GM18873 (cell line): ENCODE data around the gene C1orf87.

Source experiments
- ATAC-seq: cut with Tn5 transposase; IDR thresholded peaks from one replicate; pipeline ENCODE4 v1.9.1; 2021; ENCODE audit warnings: mild to moderate bottlenecking, moderate library complexity, moderate number of reproducible peaks; ENCODE audit not compliant: unreplicated experiment, low FRiP score

C1orf87 gene

GRCh38 chr1:60065199-60065598 is 8.4 kb downstream of the C1orf87 start:
- ATAC-seq, result no peak

GRCh38 chr1:60063561-60063960 is 10.0 kb downstream of the C1orf87 start:
- ATAC-seq, result no peak

- ATAC-seq, result no peak
Measured at GRCh38 chr1:60059468-60059867, 14.1 kb downstream of the C1orf87 start.

- no peak for ATAC-seq
Measured at GRCh38 chr1:60055336-60055735, 18.2 kb downstream of the C1orf87 start.

GRCh38 chr1:60054374-60054773 is 19.2 kb downstream of the C1orf87 start:
- ATAC-seq, result no peak

GRCh38 chr1:60052601-60053000 is 21.0 kb downstream of the C1orf87 start:
- no peak for ATAC-seq

- ATAC-seq, result no peak
Measured at GRCh38 chr1:60051191-60051590, 22.4 kb downstream of the C1orf87 start.

- ATAC-seq, result no peak
Measured at GRCh38 chr1:60049188-60049587, 24.4 kb downstream of the C1orf87 start.

- no peak for ATAC-seq
Measured at GRCh38 chr1:60044881-60045280, 28.7 kb downstream of the C1orf87 start.

- ATAC-seq, result no peak
Measured at GRCh38 chr1:60041783-60042182, 31.8 kb downstream of the C1orf87 start.

- no peak for ATAC-seq
Measured at GRCh38 chr1:60037669-60038068, 35.9 kb downstream of the C1orf87 start.

- no peak for ATAC-seq
Measured at GRCh38 chr1:60036856-60037460, 36.6 kb downstream of the C1orf87 start.

- ATAC-seq, result no peak
Measured at GRCh38 chr1:60035921-60036320, 37.6 kb downstream of the C1orf87 start.

GRCh38 chr1:60034999-60035398 is 38.6 kb downstream of the C1orf87 start:
- no peak for ATAC-seq

GRCh38 chr1:60033066-60033465 is 40.5 kb downstream of the C1orf87 start:
- no peak for ATAC-seq

GRCh38 chr1:60031146-60031545 is 42.4 kb downstream of the C1orf87 start:
- ATAC-seq, result no peak

- ATAC-seq, result no peak
Measured at GRCh38 chr1:60025552-60025951, 48.0 kb downstream of the C1orf87 start.

- ATAC-seq, result no peak
Measured at GRCh38 chr1:60017508-60018205, 55.9 kb downstream of the C1orf87 start.

GRCh38 chr1:60010690-60011089 is 62.9 kb downstream of the C1orf87 start:
- ATAC-seq, result no peak

- no peak for ATAC-seq
Measured at GRCh38 chr1:60008500-60008899, 65.1 kb downstream of the C1orf87 start.

GRCh38 chr1:60000625-60001024 is 72.9 kb downstream of the C1orf87 start:
- no peak for ATAC-seq

- ATAC-seq, result no peak
Measured at GRCh38 chr1:59999746-60000145, 73.8 kb downstream of the C1orf87 start.
